Hypothalamus (tissue), 51 donors: ENCODE measurements around the gene ADAMTS2.

Experiments
- DNase-seq, 51 donors: peaks; one replicate each; lab custom pipeline; 2025; lab: John Stamatoyannopoulos, UW

Gene ADAMTS2

DNA sequence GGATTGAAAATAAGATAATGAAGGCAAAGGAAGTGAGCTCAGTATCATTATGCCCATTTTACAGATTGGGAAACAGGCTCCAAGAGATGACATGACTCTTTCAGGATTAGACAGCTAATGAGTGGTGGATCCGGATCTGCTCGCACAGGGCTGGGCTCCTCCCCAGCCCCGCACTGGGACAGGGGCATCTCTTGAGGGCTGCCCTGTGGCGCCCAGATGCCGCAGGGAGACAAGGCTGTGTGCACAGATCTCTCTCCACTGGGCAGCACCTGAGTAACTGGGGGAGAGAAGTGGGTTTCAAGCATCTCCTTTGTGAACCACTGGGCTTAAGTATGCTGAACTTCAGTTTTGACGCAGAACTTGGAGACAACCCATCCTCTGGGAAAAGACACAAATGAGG, 43.9 kb downstream of the ADAMTS2 start:
- no peak for DNase-seq

GRCh38 chr5:179300581-179301180, 44.6 kb downstream of the ADAMTS2 start:
- no peak for DNase-seq

- no peak for DNase-seq
Measured at GRCh38 chr5:179298181-179298993, 46.9 kb downstream of the ADAMTS2 start.

DNA sequence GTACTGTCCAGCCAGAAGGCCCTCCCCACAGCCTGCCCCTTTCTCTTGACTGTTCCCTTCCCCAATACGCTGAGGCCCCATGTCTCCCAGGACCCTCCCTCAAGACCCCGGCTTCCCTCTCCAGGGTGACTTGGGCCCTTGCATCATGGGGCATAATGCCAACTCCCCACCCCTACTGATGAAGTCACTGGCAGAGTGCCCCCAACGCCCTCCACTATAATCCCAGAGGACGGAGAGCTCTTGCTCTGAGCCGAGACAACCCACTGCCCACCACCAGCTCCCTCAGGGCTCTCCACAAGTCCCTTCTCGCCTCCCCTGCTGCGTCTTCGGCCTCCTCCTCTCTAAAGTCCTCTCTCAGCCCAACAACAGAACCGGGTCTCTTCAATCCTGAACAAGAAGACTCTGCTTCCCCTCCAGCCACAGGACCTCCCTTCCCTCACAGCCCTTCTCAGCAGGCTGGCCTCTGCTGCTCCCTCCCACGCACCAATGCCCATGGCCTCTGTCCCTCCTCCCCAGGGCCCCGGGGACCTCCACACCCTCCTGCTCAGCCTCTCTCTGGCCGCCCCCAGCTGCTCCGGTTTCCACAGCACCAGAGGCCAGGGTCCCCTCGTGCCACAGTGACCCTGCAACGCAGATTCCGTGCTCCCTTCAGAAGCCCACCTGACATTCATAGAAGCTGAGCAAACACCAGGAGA, 47.6 kb downstream of the ADAMTS2 start:
- no peak for DNase-seq

- DNase-seq: no peak
Measured at GRCh38 chr5:179297026-179297425, 48.2 kb downstream of the ADAMTS2 start.

DNA sequence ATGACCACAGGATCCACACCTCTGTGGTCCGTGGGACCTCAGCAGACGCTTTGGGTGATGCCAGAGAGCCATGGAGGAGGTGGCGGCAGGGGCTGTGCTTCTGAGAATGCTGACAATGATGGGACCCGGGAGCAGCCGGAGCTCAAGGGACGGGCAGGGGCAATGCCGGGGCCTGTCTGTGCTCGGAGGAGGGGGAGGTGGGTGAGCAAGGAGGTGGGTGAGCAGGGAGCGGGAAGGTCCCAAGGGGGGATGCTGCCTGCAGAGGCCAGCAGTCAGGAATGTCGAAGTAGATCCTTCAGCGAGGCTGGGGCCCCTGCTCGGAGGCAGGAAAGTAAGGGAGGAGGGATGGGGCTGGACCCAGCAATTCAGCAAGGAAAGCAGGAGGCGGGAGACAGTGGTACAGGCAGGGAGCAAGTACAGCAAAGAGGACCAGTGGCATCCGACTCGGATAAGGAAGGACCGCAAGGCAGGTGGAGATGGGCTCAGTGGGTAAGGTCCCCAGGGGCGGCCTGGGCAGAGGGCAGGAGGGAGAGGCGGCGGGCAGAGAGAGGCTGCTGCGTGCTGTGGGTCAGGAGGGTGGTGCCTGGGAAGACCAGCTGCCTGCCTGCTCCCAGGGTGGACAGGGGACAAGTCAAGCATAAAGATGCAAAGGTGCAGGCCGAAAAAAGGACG, 49.0 kb downstream of the ADAMTS2 start:
- DNase-seq: no peak

- no peak for DNase-seq
Measured at GRCh38 chr5:179295778-179296149, 49.5 kb downstream of the ADAMTS2 start.

DNA sequence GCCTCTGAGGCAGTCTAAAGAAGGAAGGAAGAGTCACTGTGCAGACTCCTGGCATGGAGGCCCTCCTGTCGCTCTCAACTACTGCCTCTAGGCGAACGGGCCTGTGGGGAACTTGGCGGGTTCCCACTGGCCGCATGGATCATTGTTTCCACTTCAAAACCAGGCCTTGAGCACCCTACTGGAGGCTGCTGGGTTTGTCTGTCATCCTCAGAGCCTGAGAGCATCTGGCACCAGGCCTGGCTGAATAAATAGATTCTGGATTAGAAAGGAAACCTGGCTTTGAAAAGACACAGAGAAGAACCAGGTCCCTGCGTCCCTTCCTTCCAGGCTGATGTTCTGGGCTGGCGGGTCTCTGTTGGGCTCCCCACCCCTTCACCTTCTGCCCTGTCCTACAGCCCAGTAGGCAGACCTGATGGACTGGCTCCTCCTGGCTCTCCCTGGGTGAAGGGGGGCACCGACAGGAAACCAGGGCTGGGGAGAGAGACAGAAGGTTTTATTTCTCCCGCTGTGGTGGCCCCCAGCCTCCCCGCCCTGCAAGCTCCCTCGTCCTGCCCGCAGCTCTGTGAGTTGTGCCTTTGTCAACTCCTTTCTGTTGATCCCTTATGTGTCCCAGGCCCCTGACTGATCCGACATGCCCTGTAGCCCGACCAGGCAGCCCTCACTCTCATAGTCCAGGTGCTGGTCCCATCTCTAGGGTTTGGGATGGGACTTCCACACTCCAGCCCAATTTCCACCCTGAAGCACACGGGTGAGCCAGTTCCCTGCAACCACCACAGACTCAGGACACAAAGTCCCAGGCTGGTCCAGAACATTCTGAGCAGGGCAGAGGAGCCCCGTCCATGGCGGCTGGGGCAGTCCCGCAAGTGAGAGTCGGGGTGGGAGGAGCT, 50.1 kb downstream of the ADAMTS2 start:
- peak in 3 of 51 donors; percentile 17 to 26 (median 20) for DNase-seq

- no peak for DNase-seq
Measured at GRCh38 chr5:179294131-179294780, 51.0 kb downstream of the ADAMTS2 start.

DNA sequence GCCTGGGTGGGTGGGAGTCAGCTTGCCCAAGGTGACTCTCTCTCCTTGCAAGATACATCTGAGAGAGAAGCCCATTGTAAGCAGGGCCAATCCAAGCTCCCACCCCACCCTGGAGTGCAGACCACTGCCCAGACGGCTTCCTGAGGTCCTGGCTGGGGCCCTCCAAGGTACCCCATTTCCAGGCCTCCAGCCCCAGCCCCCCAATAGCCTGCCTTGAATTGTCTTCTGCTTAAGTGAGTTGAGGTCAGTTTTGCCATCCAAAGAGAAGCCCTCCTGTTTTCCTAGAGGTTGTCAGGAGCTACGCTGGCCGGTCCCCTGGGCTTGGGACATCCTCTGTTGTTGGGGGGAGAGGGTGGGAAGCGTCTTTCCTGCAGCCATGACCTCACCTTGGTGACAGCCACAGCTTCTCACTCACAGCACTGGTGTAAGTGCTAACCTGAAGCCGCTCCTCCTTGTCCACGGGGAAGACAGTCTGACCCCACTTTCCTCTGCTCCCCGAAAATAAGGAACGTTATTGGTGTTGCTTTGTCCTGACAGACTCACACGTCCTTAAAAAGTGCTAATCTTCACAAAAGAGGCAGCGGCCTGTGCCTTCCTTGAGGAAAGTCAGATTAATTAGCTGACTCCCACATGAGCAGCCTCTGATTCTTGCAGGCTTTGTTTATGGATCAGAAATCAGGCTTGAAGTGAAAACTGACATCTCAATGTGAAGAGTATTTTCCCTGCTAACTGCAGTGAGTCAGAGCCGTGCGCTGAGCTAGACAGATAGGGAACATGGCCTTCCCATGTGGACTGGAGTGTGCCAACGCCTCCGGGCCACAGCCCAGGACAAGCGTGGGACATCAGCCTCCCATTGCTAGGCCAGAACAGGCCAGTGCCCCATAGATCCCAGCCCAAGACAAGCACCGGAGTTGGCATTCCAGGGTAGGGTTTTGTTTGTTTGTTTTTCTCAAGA, 52.3 kb downstream of the ADAMTS2 start:
- no peak for DNase-seq

- no peak for DNase-seq
Measured at GRCh38 chr5:179292202-179292601, 53.1 kb downstream of the ADAMTS2 start.

DNA sequence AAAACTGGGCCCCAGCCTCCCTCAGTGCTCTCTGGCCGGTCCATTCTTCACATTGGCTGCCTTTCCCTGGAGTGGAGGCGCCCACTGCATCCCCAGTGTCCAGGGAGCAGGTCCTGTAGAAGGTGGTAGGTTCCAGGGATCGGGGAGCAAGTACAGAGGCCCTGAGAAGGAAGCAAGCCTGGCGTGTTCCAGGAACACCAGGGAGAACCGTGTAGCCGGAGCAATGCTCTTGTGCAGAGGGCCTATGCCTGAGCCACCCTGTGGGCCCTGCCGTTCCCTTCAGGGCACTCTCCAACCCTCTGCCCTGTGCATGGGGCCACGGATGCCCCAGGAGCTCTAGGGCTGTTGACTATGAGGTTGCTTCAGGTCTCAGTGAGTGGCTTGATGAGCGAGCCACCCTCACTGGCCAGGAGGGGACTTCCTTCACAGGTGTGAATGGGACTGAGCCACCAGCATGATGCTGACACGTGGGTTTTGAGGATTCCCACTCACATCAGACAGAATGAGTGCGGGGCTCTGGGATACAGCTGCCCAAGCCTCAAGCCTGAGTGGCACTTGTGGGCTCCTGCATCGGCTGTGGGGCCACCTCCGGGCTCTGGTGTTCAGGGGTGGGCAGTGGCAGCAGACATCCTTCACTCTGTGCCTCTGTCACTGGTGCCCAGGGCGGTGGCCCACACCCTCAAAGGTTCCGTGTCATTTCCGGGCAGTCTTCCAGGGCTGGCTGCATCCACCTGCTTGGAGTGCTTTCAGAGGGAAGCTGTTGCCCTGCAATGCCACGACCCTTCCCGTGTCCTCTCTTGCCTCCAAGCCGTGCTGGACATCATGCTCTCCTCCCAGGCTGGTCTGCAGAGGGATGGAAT, 54.4 kb downstream of the ADAMTS2 start:
- no peak for DNase-seq

DNA sequence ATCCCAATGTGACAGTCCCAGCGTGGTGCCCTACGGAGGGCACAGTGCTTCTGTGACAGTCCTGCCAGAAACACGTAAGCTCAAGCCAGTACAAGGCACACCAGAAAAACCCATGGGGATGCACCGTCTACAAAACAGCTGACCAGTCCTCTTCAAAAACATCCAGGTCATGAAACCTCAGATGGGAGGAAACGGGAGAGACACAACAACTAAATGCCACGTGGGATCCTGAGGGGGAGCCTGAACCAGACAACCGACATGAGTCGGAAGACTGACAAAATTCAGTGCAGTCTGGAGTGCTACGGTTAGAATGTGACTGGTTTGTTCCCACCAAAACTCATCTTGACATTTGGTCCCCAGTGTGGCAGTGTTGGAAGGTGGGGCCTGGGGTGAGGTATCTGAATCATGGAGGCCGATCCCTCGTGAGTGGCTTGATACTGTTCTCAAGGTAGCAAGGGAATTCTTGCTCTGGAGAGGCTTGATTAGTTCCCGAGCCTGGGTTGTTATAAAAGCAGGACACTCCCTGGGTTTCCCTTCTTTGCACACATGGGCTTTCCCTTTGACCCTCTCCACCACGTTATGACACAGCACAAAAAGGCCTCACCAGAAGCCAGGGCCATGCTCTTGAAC, 55.4 kb downstream of the ADAMTS2 start:
- DNase-seq: no peak

GRCh38 chr5:179288809-179289185, 56.5 kb downstream of the ADAMTS2 start:
- DNase-seq: no peak

GRCh38 chr5:179288101-179288808, 57.0 kb downstream of the ADAMTS2 start:
- no peak for DNase-seq

DNA sequence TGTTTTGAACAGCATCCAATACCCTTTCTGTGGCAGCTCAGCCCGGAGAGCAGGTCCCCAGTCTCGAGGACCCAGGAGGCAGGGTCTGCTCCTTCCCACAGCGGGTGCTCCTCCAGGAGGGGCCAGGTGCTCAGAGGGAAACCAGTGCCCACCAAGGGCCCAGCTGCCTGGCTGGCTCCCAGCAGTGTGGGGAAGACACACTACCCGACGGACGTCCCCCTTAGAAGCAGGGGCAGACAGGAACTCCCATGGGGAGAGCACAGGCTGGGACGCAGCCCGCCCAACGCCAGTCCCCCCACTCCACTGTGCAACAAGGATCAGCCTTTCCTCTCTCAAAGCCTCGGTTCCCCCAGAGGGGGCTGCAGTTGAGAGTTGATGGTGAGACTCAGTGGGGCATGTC, 57.6 kb downstream of the ADAMTS2 start:
- no peak for DNase-seq

GRCh38 chr5:179287071-179287470, 58.2 kb downstream of the ADAMTS2 start:
- no peak for DNase-seq
